ENCODE measurements around the gene LFNG.

DNA sequence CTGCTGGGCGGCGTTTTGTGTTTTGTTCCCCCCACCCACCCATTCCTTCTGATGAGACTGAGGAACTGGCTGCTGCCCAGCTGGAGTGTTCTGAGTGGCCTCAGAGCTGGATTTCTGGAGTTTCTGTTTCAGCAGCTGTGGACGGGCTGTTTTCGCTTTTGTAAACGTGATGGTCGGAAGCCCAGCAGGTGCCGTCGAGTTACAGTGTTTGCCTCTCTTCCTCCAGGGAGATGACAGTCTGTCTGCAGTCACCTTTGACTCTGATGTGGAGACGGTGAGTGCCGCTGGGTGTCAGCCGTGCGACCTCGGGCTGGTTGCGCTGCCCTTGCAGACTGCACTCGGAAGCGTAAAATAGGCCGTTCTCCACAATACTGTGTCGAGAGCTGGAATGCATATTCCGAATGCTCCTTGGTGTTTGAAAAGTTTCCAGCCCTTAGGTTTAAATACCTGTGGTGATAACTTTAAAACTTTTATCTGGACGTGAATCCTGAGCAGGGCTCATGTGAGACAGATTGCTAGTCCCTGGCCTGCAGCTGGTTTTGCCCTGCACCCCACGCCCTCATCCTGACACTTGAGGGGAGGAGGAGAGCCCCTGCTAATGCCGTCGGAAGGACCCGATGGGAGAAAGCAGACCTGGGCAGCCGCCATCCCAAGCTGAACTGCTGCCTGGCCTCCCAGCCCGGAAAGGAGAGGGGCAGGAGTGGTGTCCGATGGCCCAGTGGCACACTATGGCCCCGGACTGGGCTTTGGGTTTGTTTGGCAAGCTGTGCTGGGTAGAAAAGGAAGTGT is 47.5 kb downstream of the LFNG start:
- TF ChIP-seq RCOR1 (IDR thresholded peaks at IDR 0.05; ENCODE audit: low read depth, low read length) (no peak), POLR2A (IDR thresholded peaks at IDR 0.05; ENCODE audit: low read length) (no peak), CTCF (IDR thresholded peaks at IDR 0.05) (no peak), RFX5 (IDR thresholded peaks at IDR 0.05) (no peak), JUNB (IDR thresholded peaks at IDR 0.05) (no peak), SMC3 (IDR thresholded peaks at IDR 0.05) (no peak), MYC (IDR thresholded peaks at IDR 0.05; ENCODE audit: borderline replicate concordance, low read length) (no peak), EHF (CRISPR knock-in tag; IDR thresholded peaks at IDR 0.05) (no peak), EP300 (IDR thresholded peaks at IDR 0.05) (no peak)
- TF ChIP-seq, protein P1, sequence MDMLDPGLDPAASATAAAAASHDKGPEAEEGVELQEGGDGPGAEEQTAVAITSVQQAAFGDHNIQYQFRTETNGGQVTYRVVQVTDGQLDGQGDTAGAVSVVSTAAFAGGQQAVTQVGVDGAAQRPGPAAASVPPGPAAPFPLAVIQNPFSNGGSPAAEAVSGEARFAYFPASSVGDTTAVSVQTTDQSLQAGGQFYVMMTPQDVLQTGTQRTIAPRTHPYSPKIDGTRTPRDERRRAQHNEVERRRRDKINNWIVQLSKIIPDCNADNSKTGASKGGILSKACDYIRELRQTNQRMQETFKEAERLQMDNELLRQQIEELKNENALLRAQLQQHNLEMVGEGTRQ (IDR thresholded peaks at IDR 0.05): no peak
- TF ChIP-seq, protein P2, sequence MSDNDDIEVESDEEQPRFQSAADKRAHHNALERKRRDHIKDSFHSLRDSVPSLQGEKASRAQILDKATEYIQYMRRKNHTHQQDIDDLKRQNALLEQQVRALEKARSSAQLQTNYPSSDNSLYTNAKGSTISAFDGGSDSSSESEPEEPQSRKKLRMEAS (IDR thresholded peaks at IDR 0.05): no peak
